ENCODE measurements around the gene FAM168A. TPM values are rescaled to one million over a fixed set of nuclear protein-coding genes. Genes with fewer than 3 reads are reported as not detected.

Gene FAM168A
- total and polyA plus RNA-seq, 9 of the 15 experiments (the other 6 are each of a cell fraction or from before 2014, with no cell fraction given): 0.44 to 7.2 (median 2.9) TPM

GRCh38 chr11:73376803-73377629, 220.9 kb downstream of the FAM168A start (continued):
- TF ChIP-seq, protein P1, sequence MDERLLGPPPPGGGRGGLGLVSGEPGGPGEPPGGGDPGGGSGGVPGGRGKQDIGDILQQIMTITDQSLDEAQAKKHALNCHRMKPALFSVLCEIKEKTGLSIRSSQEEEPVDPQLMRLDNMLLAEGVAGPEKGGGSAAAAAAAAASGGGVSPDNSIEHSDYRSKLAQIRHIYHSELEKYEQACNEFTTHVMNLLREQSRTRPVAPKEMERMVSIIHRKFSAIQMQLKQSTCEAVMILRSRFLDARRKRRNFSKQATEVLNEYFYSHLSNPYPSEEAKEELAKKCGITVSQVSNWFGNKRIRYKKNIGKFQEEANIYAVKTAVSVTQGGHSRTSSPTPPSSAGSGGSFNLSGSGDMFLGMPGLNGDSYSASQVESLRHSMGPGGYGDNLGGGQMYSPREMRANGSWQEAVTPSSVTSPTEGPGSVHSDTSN (CRISPR knock-in tag; IDR thresholded peaks at IDR 0.05; ENCODE audit: low read depth): no peak
- TF ChIP-seq, protein P1 (tag; conservative IDR thresholded peaks at IDR 0.05; ENCODE audit: low read depth): peak; percentile 12; the same call in 1 of the 2 replicates
- TF ChIP-seq ZNF217 (CRISPR knock-in tag; IDR thresholded peaks at IDR 0.05): no peak
- TF ChIP-seq RFX1 (IDR thresholded peaks at IDR 0.05): no peak
- no peak for TF ChIP-seq MAFG (tag; conservative IDR thresholded peaks at IDR 0.05)
- peak; percentile 12; the same call in 1 of the 2 replicates for TF ChIP-seq ARID4B (CRISPR knock-in tag; IDR thresholded peaks at IDR 0.05)
- 0 out of 4 replicates have a peak, but pooled peaks of 1 of the 2 experiments have one; percentile 28 for TF ChIP-seq TBL1XR1 (IDR thresholded peaks at IDR 0.05; ENCODE audit: low read length in 2 of 2)
- TF ChIP-seq ETS2 (tag; IDR thresholded peaks at IDR 0.05; ENCODE audit: borderline replicate concordance, poor library complexity, severe bottlenecking): no peak
- no peak for TF ChIP-seq ZNF507 (tag; conservative IDR thresholded peaks at IDR 0.05)
- no peak for TF ChIP-seq SLC30A9 (CRISPR knock-in tag; IDR thresholded peaks at IDR 0.05)
- TF ChIP-seq BRCA1 (IDR thresholded peaks at IDR 0.05): no peak
- no peak for TF ChIP-seq BRCA1 (CRISPR knock-in tag; IDR thresholded peaks at IDR 0.05)
- no peak for TF ChIP-seq CSDE1 (IDR thresholded peaks at IDR 0.05)
- peak; percentile 80; the same call in 1 of the 2 replicates for TF ChIP-seq GATAD2A (IDR thresholded peaks at IDR 0.05)
- no peak; the same call in 1 of the 2 replicates for TF ChIP-seq E2F5 (CRISPR knock-in tag; IDR thresholded peaks at IDR 0.05)
- peak; percentile 91 for TF ChIP-seq DPF2 (IDR thresholded peaks at IDR 0.05)
- TF ChIP-seq ZNF124 (CRISPR knock-in tag; IDR thresholded peaks at IDR 0.05): 0 out of 2 replicates have a peak, but pooled peaks have one; percentile 49
- TF ChIP-seq ZNF311 (CRISPR knock-in tag; IDR thresholded peaks at IDR 0.05): no peak
- no peak for TF ChIP-seq SPI1 (IDR thresholded peaks at IDR 0.05; ENCODE audit: borderline replicate concordance, low read depth, low read length)
- no peak for TF ChIP-seq POU5F1 (IDR thresholded peaks at IDR 0.05; ENCODE audit: borderline replicate concordance, low read depth, low read length, partially characterized antibody)
- no peak for TF ChIP-seq SAFB2 (IDR thresholded peaks at IDR 0.05; ENCODE audit: borderline replicate concordance, low read depth, low read length, severe bottlenecking)
